ENCODE results near the gene TUFM. TPM values are rescaled to one million over a fixed set of nuclear protein-coding genes. Genes with fewer than 3 reads are reported as not detected.
"Not testable (repeated sequence)": the region's sequence is repeated elsewhere in the genome, so short reads cannot be mapped to it uniquely, and the experiment has no call there.

Gene TUFM
- 100 to 1,000 TPM; 360 to 382 TPM for total RNA-seq

GRCh38 chr16:28846080-28846932 lies at the start of gene TUFM:
TSS of gene TUFM (minus strand) at chr16:28846348. CDS start at chr16:28846269, 79 bp downstream.
- Mint-ChIP-seq H3K36me3 (peaks cover 28% of the 10 kb centered on the region), H3K27me3 (no peaks in the 10 kb centered on the region), H3K4me3 (peak within 1 kb of the TSS; percentile 97), H3K27ac (peak within 1 kb of the TSS; percentile 97), H3K4me1 (peaks cover 9% of the 10 kb centered on the region), H3K9me3 (no peaks in the 10 kb centered on the region)
- DNase-seq, result peak; percentile 99

DNA sequence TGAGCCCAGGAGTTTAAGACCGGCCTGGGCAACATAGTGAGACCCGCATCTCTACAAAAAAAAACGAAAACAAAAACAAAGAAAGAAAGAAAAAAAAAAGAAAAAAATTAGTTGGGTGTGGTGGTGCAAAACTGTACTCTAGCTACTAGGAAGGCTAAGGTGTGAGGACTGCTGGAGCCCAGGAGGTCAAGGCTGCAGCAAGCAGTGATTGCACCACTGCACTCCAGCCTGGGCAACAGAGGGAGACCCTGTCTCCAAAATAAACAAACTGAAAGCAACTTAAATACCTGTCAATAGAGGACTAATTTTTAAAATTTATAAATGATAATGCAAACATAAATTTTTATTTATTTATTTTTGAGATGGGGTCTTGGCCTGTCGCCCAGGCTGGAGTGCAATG lies 49.5 kb upstream of the TUFM start:
- no peak for DNase-seq
- H3K9me3 Mint-ChIP-seq, result no peaks in the 10 kb centered on the region
- H3K4me1 Mint-ChIP-seq, result no peaks in the 10 kb centered on the region
- no peak overlapping the region for H3K27ac Mint-ChIP-seq
- no peaks in the 10 kb centered on the region for H3K27me3 Mint-ChIP-seq
- no peaks in the 10 kb centered on the region for H3K36me3 Mint-ChIP-seq
- H3K4me3 Mint-ChIP-seq, result no peak overlapping the region

- Mint-ChIP-seq H3K27ac (no peak overlapping the region), H3K4me1 (no peaks in the 10 kb centered on the region), H3K9me3 (no peaks in the 10 kb centered on the region), H3K27me3 (no peaks in the 10 kb centered on the region), H3K4me3 (no peak overlapping the region), H3K36me3 (no peaks in the 10 kb centered on the region)
- no peak for DNase-seq
These were observed 47.1 kb upstream of the TUFM start for GRCh38 chr16:28893291-28893690.

DNA sequence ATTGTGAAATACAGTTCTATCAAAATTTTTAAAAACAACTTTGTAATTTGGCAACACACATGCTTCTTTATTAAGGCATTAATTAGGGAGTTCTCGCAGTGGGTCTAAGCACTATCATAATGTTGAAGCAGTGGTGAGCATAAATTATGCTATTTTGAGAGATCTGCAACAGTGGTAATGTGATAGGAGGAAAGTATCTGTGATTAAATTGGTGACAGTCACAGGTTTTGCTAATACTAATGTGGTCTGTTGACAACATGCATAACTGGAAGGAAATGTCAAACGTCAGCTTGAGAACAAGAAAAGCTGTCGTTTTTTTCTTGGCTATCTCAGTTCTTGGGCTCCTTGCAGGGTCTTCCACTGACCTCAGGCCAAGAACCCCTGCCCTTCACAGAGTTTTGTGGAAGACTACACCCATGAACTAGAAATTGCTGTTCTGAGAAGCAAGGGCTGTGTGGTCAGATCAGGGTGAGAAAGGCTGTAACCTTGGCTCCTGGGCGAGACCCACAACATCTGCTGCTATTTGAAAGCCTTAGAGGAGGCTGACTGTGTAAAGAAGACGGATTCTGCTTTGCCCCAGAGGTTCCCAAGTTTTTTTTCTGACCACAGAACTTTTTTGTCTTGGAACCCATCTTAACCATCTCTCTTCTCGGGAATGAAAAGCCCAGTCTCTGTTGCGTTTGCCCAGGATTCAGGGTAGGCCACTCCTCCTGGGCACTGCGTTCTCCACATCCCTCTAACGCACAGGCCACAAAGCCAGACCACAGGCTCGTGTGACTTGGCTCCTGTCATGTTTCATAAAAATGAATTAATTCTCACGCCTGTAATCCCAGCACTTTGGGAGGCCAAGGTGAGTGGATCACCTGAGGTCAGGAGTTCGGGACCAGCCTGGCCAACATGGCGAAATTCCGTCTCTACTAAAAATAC lies 46.1 kb upstream of the TUFM start:
- no peaks in the 10 kb centered on the region for H3K27me3 Mint-ChIP-seq
- H3K36me3 Mint-ChIP-seq, result no peaks in the 10 kb centered on the region
- H3K4me1 Mint-ChIP-seq, result no peaks in the 10 kb centered on the region
- no peaks in the 10 kb centered on the region for H3K9me3 Mint-ChIP-seq
- no peak overlapping the region for H3K27ac Mint-ChIP-seq
- no peak overlapping the region for H3K4me3 Mint-ChIP-seq
- DNase-seq, result no peak

- DNase-seq, H3K4me1 Mint-ChIP-seq, H3K9me3 Mint-ChIP-seq, H3K27me3 Mint-ChIP-seq, H3K36me3 Mint-ChIP-seq, H3K4me3 Mint-ChIP-seq, H3K27ac Mint-ChIP-seq: not testable (repeated sequence)
These were observed 44.2 kb upstream of the TUFM start for GRCh38 chr16:28890355-28890754.

GRCh38 chr16:28886945-28887344 lies 40.8 kb upstream of the TUFM start:
- Mint-ChIP-seq H3K4me1 (no peaks in the 10 kb centered on the region), H3K36me3 (no peaks in the 10 kb centered on the region), H3K27ac (no peak overlapping the region), H3K27me3 (peaks cover 5% of the 10 kb centered on the region), H3K9me3 (no peaks in the 10 kb centered on the region), H3K4me3 (no peak overlapping the region)
- DNase-seq, result no peak

GRCh38 chr16:28884045-28884444 lies 37.9 kb upstream of the TUFM start:
- H3K27ac Mint-ChIP-seq, result no peak overlapping the region
- no peak overlapping the region for H3K4me3 Mint-ChIP-seq

DNA sequence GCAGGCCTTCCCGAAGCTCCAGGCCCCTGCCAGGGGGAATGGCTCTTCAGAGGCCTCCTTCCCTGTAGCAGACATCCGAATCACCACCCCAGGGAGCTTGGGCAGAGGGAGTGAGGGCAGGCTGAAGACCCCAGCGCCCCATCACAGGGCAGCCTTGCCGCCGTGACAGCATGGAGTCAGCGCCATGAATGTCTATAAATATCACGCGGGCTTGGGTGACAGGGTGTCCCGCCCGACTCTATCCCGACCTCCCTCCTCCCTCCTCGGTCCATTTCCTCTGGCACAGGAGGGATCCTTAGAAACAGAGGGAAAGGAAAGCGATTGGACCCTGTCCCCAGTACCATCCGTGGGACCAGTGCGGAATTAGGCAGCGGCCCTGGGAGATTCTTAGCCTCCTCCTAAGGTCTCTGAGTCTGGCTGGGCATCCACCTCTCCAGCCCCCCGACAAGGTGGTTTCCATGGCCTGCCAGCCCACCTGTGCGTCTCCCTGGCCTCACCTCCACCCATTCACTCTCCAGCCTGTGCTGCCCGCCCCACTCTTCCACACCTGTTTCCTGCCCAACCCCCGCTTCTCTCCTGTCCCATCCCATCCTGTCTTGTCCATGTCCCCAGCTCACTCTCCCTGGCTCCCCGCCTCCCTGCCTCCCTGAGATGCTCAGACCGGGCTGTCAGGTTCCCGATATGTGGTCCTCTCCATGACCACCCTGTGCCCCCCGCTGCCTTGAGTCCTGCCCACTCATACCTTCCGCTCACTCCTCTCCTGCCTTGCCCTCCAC lies 37.3 kb upstream of the TUFM start:
- Mint-ChIP-seq H3K4me1 (peaks cover 17% of the 10 kb centered on the region), H3K27ac (no peak overlapping the region), H3K9me3 (no peaks in the 10 kb centered on the region), H3K27me3 (peaks cover 15% of the 10 kb centered on the region), H3K36me3 (peaks cover 2% of the 10 kb centered on the region), H3K4me3 (no peak overlapping the region)
- no peak for DNase-seq

More at GRCh38 chr16:28884045-28884444, 37.9 kb upstream of the TUFM start:
- Mint-ChIP-seq H3K36me3 (peaks cover 2% of the 10 kb centered on the region), H3K27me3 (peaks cover 15% of the 10 kb centered on the region), H3K4me1 (peaks cover 10% of the 10 kb centered on the region), H3K9me3 (no peaks in the 10 kb centered on the region)
- no peak for DNase-seq

DNA sequence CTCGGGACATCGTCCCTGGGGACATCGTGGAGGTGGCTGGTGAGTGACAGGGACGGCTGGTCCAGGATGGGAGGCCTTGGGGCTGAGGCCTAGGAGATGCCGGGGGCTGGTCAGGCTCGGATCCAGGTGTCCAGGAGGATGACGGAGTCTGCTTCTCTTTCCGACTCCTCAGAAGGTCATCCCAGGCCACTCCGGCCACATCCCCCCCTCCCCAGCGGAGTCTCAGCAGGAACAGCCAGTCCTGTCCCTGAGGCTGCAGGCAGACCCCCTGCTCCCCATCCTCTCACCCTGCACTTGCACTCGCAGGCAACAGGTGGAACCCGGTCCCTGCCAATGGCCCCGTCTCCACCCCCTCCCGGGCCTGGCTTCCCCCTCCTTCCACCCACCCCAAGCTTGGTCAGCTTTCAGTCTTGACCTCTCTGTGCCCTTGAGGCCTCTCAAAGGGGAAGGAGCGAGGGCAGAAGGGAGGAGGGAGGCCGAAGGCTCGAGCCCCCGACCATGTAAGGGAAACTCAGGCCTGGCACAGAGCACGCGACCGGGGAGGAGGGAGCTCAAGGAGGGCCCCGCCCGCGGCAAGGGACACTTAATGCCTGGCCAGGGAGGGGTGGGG lies 36.5 kb upstream of the TUFM start:
- Mint-ChIP-seq H3K4me3 (no peak overlapping the region), H3K4me1 (peaks cover 22% of the 10 kb centered on the region), H3K27ac (no peak overlapping the region), H3K36me3 (peaks cover 2% of the 10 kb centered on the region), H3K9me3 (no peaks in the 10 kb centered on the region), H3K27me3 (peaks cover 15% of the 10 kb centered on the region)
- no peak for DNase-seq

DNA sequence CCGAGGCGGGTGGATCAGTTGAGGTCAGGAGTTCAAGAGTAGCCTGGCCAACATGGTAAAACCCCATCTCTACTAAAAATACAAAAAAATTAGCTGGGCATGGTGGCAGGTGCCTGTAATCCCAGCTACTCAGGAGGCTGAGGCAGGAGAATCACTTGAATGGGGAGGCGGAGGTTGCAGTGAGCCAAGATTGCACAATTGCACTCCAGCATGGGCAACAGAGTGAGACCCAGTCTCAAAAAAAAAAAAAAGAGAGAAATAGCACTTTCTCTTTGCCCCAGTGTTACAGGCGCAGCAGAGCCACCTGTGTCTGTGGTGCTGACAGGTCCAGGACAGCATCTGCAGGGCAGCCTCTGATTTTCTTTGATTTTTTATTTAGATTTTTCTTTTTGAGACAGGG lies 35.4 kb upstream of the TUFM start:
- not testable (repeated sequence) for H3K9me3 Mint-ChIP-seq, H3K27ac Mint-ChIP-seq, H3K4me3 Mint-ChIP-seq, H3K36me3 Mint-ChIP-seq, DNase-seq
- Mint-ChIP-seq H3K4me1 (peaks cover 27% of the 10 kb centered on the region), H3K27me3 (peaks cover 15% of the 10 kb centered on the region)

DNA sequence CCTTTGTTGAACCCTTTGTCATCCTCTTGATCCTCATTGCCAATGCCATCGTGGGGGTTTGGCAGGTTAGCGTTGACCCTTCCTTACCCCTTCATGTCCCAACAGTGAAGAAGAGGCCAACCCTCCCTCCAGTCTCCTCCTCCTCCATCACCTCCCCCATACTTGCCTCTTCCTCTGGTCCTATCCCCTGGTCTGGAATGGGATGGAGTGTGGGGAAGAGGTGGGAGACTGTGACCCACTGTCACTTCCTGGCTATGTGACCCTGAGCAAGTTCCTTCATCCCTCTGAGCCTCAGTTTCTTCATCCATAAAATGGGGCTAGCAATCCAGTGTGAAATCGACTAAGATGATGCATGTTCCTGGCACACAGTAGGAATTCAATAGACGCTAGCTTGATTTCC lies 34.8 kb upstream of the TUFM start:
- Mint-ChIP-seq H3K9me3 (no peaks in the 10 kb centered on the region), H3K27ac (no peak overlapping the region), H3K36me3 (peaks cover 2% of the 10 kb centered on the region), H3K4me3 (peak overlapping the region; percentile 6), H3K27me3 (peaks cover 15% of the 10 kb centered on the region), H3K4me1 (peaks cover 27% of the 10 kb centered on the region)
- DNase-seq, result no peak

GRCh38 chr16:28880589-28880915 lies 34.4 kb upstream of the TUFM start:
- Mint-ChIP-seq H3K4me1 (peaks cover 27% of the 10 kb centered on the region), H3K4me3 (peak overlapping the region; percentile 6), H3K36me3 (peaks cover 2% of the 10 kb centered on the region), H3K27me3 (peaks cover 15% of the 10 kb centered on the region), H3K27ac (no peak overlapping the region), H3K9me3 (no peaks in the 10 kb centered on the region)
- no peak for DNase-seq

GRCh38 chr16:28879841-28880588 lies 33.9 kb upstream of the TUFM start:
- Mint-ChIP-seq H3K4me1 (peaks cover 27% of the 10 kb centered on the region), H3K27ac (peak overlapping the region; percentile 65), H3K27me3 (peaks cover 15% of the 10 kb centered on the region), H3K36me3 (peaks cover 2% of the 10 kb centered on the region), H3K9me3 (no peaks in the 10 kb centered on the region), H3K4me3 (peak overlapping the region; percentile 88)
- peak; percentile 88 for DNase-seq

- Mint-ChIP-seq H3K27me3 (peaks cover 15% of the 10 kb centered on the region), H3K4me3 (peak overlapping the region; percentile 88), H3K27ac (peak overlapping the region; percentile 54), H3K36me3 (peaks cover 2% of the 10 kb centered on the region), H3K4me1 (peaks cover 27% of the 10 kb centered on the region), H3K9me3 (no peaks in the 10 kb centered on the region)
- DNase-seq, result no peak
These were observed 33.2 kb upstream of the TUFM start for GRCh38 chr16:28879261-28879840.
